Parathyroid adenoma (tissue), 2 donors: ENCODE data around the gene XXYLT1.

ENCODE experiments used
- H2AFZ ChIP-seq: fragments of 300-600 bp; sonication (generic); one replicate; pipeline ENCODE4 v1.7.0; 2017; ENCODE audit warnings: antibody characterized with exemption, mild to moderate bottlenecking
- H3K27ac ChIP-seq: fragments of 300-600 bp; sonication (generic); one replicate; pipeline ENCODE4 v1.7.0; 2017
- H3K27me3 ChIP-seq: fragments of 300-600 bp; sonication (generic); one replicate; pipeline ENCODE4 v1.7.0; 2017; ENCODE audit warnings: low read length; ENCODE audit not compliant: control insufficient read depth, insufficient read depth
- H3K36me3 ChIP-seq: fragments of 300-600 bp; sonication (generic); one replicate; pipeline ENCODE4 v1.7.0; 2017; ENCODE audit warnings: low read length; ENCODE audit not compliant: control insufficient read depth, insufficient read depth
- H3K4me1 ChIP-seq: fragments of 300-600 bp; sonication (generic); one replicate; pipeline ENCODE4 v1.7.0; 2017; ENCODE audit warnings: control low read depth
- H3K4me2 ChIP-seq: fragments of 300-600 bp; sonication (generic); one replicate; pipeline ENCODE4 v1.7.0; 2017; ENCODE audit warnings: low read length
- H3K4me3 ChIP-seq: fragments of 300-600 bp; sonication (generic); one replicate; pipeline ENCODE4 v1.7.0; 2017; ENCODE audit warnings: low read depth, low read length
- H3K79me2 ChIP-seq: fragments of 300-600 bp; sonication (generic); one replicate; pipeline ENCODE4 v1.7.0; 2017; ENCODE audit warnings: control low read depth
- H3K9ac ChIP-seq: fragments of 300-600 bp; sonication (generic); one replicate; pipeline ENCODE4 v1.7.0; 2017; ENCODE audit warnings: mild to moderate bottlenecking
- H3K9me3 ChIP-seq: fragments of 300-600 bp; sonication (generic); one replicate; pipeline ENCODE4 v1.7.0; 2017; ENCODE audit warnings: low read length; ENCODE audit not compliant: control insufficient read depth
- CTCF ChIP-seq: fragments of 300-600 bp; sonication (generic); IDR thresholded peaks from one replicate; pipeline ENCODE4 v1.7.0; 2017; ENCODE audit warnings: antibody characterized with exemption, mild to moderate bottlenecking
- donor health status: primary hyperparathyroidism.

XXYLT1 gene

GRCh38 chr3:195259475-195260279 is 11.3 kb downstream of the XXYLT1 start:
- H3K27me3 ChIP-seq = no peaks in the 10 kb centered on the region
- no peak for TF ChIP-seq CTCF
- H2AFZ ChIP-seq = peak overlapping the region; percentile 87
- peaks cover 26% of the 10 kb centered on the region for H3K79me2 ChIP-seq
- H3K9ac ChIP-seq = peak overlapping the region; percentile 70
- peak overlapping the region; percentile 82 for H3K4me2 ChIP-seq
- peak overlapping the region; percentile 89 for H3K27ac ChIP-seq
- H3K4me1 ChIP-seq = peaks cover 22% of the 10 kb centered on the region
- H3K36me3 ChIP-seq = no peaks in the 10 kb centered on the region
- H3K4me3 ChIP-seq = peak overlapping the region; percentile 64
- no peaks in the 10 kb centered on the region for H3K9me3 ChIP-seq

- no peak for TF ChIP-seq CTCF
- H3K4me3 ChIP-seq = peak overlapping the region; percentile 64
These were observed 11.8 kb downstream of the XXYLT1 start for GRCh38 chr3:195259154-195259474.

GRCh38 chr3:195258449-195259153 is 12.4 kb downstream of the XXYLT1 start:
- H3K27ac ChIP-seq = peak overlapping the region; percentile 89
- peaks cover 22% of the 10 kb centered on the region for H3K4me1 ChIP-seq
- peak overlapping the region; percentile 82 for H3K4me2 ChIP-seq
- peaks cover 33% of the 10 kb centered on the region for H3K79me2 ChIP-seq
- no peak overlapping the region for H3K4me3 ChIP-seq
- peak overlapping the region; percentile 87 for H2AFZ ChIP-seq
- peak; percentile 11 for TF ChIP-seq CTCF
- peak overlapping the region; percentile 70 for H3K9ac ChIP-seq
- no peaks in the 10 kb centered on the region for H3K36me3 ChIP-seq
- H3K9me3 ChIP-seq = no peaks in the 10 kb centered on the region
- H3K27me3 ChIP-seq = no peaks in the 10 kb centered on the region

More at GRCh38 chr3:195259154-195259474, 11.8 kb downstream of the XXYLT1 start:
- no peaks in the 10 kb centered on the region for H3K27me3 ChIP-seq
- H2AFZ ChIP-seq = peak overlapping the region; percentile 87
- no peaks in the 10 kb centered on the region for H3K36me3 ChIP-seq
- H3K27ac ChIP-seq = peak overlapping the region; percentile 89
- H3K4me1 ChIP-seq = peaks cover 22% of the 10 kb centered on the region
- H3K9me3 ChIP-seq = no peaks in the 10 kb centered on the region
- H3K79me2 ChIP-seq = peaks cover 27% of the 10 kb centered on the region
- H3K9ac ChIP-seq = peak overlapping the region; percentile 70
- peak overlapping the region; percentile 82 for H3K4me2 ChIP-seq

- Histone ChIP-seq H3K79me2 (peaks cover 34% of the 10 kb centered on the region), H3K27me3 (no peaks in the 10 kb centered on the region), H3K9ac (peak overlapping the region; percentile 5), H3K4me3 (no peak overlapping the region), H3K27ac (peak overlapping the region; percentile 89), H3K4me2 (no peak overlapping the region), H3K36me3 (no peaks in the 10 kb centered on the region), H3K4me1 (peaks cover 27% of the 10 kb centered on the region), H2AFZ (peak overlapping the region; percentile 87), H3K9me3 (no peaks in the 10 kb centered on the region)
- TF ChIP-seq CTCF = no peak
These were observed 13.2 kb downstream of the XXYLT1 start for GRCh38 chr3:195257454-195258448.
